SK-N-MC (cell line): ENCODE results near the gene TNKS1BP1.

Experiments
- DNase-seq: peaks from one replicate; pipeline ENCODE4 v3.0.0-alpha.2; 2011; ENCODE audit warnings: low read depth, low spot score
- H3K27ac ChIP-seq: fragments of 200-600 bp; sonication (generic); 2 replicates; pipeline ENCODE4 v1.5.1; 2016; ENCODE audit warnings: mixed run types
- H3K36me3 ChIP-seq: fragments of 200-600 bp; sonication (generic); 2 replicates; pipeline ENCODE4 v1.6.1; 2017; ENCODE audit warnings: antibody characterized with exemption, low read length, mixed read lengths; ENCODE audit not compliant: insufficient read depth
- H3K4me3 ChIP-seq: fragments of 200-600 bp; sonication (generic); 2 replicates; pipeline ENCODE4 v1.5.1; 2016
- H3K9ac ChIP-seq: fragments of 200-600 bp; sonication (generic); 2 replicates; pipeline ENCODE4 v1.8.0; 2017; ENCODE audit warnings: mixed run types, mixed read lengths; ENCODE audit not compliant: insufficient read length
- H3K9me3 ChIP-seq: fragments of 200-600 bp; sonication (generic); 2 replicates; pipeline ENCODE4 v1.6.1; 2017; ENCODE audit warnings: low read depth, mild to moderate bottlenecking, antibody characterized with exemption, low read length, moderate library complexity, mixed read lengths
- EZH2 ChIP-seq: fragments of 200-600 bp; sonication (generic); IDR thresholded peaks from one replicate; pipeline ENCODE4 v1.6.1; 2017; ENCODE audit warnings: antibody characterized with exemption
- FOXP2 ChIP-seq: optimal IDR thresholded peaks from 2 replicates; pipeline ENCODE3; 2011; ENCODE audit warnings: mild to moderate bottlenecking, moderate library complexity; ENCODE audit not compliant: insufficient read depth; ENCODE audit errors: extremely low read length, control extremely low read depth
- POLR2AphosphoS5 ChIP-seq: IDR thresholded peaks from 2 replicates; pipeline ENCODE4 v1.6.1; 2012; ENCODE audit warnings: mild to moderate bottlenecking, low read depth, low read length, borderline replicate concordance

Gene TNKS1BP1

DNA sequence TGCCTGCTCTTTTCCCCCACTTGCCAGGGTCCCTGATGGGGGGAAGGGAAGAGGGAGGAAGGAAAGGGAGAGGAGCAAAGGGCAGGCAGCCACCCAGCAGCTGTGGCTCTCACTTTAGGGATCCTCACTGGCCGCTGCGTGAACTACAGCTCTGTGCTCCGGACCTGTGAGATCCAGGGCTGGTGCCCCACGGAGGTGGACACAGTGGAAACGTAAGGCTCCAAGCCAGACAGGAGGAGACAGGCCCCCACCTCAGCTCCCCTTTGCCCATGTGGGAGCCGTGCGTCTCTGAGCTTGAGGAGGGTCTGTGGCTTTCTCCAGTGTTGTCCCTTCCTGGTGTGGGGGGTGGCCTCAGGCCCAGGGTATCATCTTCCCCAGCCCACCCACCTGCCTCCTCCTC, 23.3 kb upstream of the TNKS1BP1 start:
- Histone ChIP-seq H3K4me3 (no peak overlapping the region), H3K9ac (no peak overlapping the region), H3K9me3 (no peaks in the 10 kb centered on the region), H3K36me3 (no peaks in the 10 kb centered on the region), H3K27ac (no peak overlapping the region)
- DNase-seq: no peak
- TF ChIP-seq FOXP2 (no peak), POLR2AphosphoS5 (no peak), EZH2 (no peak)

DNA sequence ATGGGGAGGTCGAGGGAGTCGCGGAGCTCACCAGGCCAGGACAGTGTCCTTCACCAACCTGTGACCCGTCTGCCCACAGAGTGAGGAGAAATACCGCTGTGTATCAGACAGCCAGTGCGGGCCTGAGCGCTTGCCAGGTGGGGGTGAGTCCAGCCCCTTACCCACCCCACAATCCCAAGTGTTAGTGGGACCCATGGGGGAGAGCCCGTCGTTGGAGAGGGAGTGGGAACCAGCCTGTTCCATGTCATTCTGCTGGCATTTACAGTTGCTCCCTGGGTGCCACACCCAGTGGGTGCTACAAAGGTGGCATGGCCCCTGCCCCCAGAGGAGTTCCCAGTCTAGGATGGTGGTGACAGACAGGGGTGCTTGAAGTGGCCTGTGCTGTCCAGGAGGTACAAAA, 22.6 kb upstream of the TNKS1BP1 start:
- no peaks in the 10 kb centered on the region for H3K36me3 ChIP-seq
- no peak for DNase-seq
- TF ChIP-seq POLR2AphosphoS5 (no peak), EZH2 (no peak), FOXP2 (no peak)
- no peak overlapping the region for H3K4me3 ChIP-seq
- no peaks in the 10 kb centered on the region for H3K9me3 ChIP-seq
- H3K27ac ChIP-seq: no peak overlapping the region
- no peak overlapping the region for H3K9ac ChIP-seq

DNA sequence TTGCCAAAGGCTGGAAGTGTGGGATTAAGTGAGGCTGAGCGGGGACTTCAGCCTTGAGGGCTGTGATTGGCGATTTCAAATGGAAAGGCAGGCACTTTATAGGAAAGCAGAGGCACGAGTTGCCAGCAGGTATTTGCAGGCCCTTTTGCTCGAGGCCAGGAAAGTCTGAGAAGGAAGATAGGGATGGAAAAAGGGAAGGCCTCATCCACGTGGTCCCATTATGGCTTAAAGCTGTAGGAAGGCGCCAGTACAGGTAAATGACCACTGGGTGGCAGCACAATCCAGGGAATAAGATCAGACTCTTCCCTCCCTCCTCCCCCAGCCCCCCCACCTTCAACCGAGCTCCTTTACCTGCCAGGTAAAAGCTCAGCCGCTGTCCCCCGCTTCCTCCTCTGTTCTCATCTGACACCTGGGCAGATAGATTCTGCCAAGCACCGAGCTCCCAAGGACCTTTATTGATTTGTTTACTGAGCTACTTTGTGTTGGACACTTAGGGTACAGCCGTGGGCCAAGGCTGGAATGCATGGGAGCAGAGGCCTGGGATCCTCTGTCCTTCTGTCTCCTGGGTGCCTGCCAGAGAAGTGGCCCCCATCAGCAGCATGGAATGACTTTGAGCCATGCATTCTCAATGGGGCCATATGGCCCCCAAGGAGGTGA, 20.9 kb upstream of the TNKS1BP1 start:
- H3K9me3 ChIP-seq: no peaks in the 10 kb centered on the region
- H3K9ac ChIP-seq: peak overlapping the region; percentile 35
- no peak for DNase-seq
- TF ChIP-seq POLR2AphosphoS5 (no peak), EZH2 (no peak), FOXP2 (no peak)
- no peaks in the 10 kb centered on the region for H3K36me3 ChIP-seq
- no peak overlapping the region for H3K4me3 ChIP-seq
- 0 out of 2 replicates have a peak overlapping the region, but pooled peaks have one; percentile 16 for H3K27ac ChIP-seq

DNA sequence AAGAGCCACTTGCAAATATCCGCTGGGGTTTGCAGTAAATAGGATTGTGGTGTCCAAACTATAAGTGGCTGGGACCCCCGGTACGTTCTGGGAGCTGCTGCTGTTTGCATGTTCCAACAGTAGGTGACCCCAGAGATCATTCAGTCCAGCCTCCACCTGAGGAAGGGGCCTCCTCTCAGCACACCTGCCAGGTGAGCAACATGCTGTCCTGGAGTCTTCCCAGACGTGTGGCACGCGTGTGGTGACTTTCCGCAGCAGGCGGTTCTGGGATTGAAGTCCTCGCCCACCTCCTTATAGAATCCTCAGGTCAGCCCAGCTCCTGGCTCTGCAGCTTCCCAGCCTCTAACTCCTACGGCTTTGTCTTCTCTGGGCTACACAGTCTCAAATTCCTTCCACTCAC, 20.1 kb upstream of the TNKS1BP1 start:
- Histone ChIP-seq H3K9ac (no peak overlapping the region), H3K9me3 (no peaks in the 10 kb centered on the region), H3K27ac (no peak overlapping the region), H3K36me3 (no peaks in the 10 kb centered on the region), H3K4me3 (no peak overlapping the region)
- no peak for DNase-seq
- no peak for TF ChIP-seq EZH2

DNA sequence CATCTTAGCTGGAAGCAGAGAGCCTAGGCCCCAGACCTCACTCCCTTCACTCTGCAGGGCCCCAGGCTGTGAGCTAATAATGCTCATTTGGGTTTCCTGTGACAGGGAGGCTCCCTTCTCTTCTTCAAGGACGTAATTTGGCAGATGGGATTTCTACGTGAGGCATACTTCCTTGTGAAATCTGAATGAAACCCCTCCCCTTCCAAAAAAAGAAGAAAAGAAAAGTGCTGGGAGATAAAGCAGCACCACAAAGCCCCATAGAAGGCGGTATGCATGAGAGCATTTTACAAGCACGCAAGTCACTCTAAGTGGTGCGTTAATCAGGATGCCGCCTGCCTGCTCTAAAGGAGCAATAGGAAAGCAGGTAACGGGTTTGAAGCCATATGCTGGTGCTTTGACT, 19.1 kb upstream of the TNKS1BP1 start:
- Histone ChIP-seq H3K9me3 (no peaks in the 10 kb centered on the region), H3K36me3 (no peaks in the 10 kb centered on the region), H3K4me3 (peak overlapping the region; percentile 10; the same call in 1 of the 2 replicates), H3K27ac (peak overlapping the region; percentile 52), H3K9ac (peak overlapping the region; percentile 9)
- TF ChIP-seq FOXP2: no peak
- TF ChIP-seq EZH2: no peak
- TF ChIP-seq POLR2AphosphoS5: no peak; the same call in 1 of the 2 replicates
- DNase-seq: peak; percentile 53

DNA sequence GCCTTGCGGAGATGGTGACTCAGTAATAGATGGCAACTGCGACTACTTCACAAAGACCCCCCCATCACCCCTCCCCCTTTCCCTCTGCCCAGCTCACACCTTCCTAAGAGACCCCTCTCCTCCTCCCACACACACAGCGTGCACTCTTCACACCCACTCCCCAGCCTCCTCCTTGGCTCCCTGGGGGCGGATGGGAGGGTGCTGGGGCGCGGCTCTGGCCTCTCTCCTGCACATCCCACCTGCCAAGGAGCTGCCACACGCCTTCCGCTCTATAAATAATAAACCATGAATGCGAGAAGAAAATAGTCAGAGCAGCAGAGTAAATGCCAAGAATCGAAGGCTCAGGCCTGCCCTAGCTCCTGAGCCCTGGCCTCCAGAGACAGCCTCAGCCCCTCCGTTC, 17.9 kb upstream of the TNKS1BP1 start:
- H3K36me3 ChIP-seq: no peaks in the 10 kb centered on the region
- H3K27ac ChIP-seq: no peak overlapping the region
- H3K9ac ChIP-seq: no peak overlapping the region
- H3K4me3 ChIP-seq: no peak overlapping the region
- TF ChIP-seq POLR2AphosphoS5 (no peak), EZH2 (no peak)
- DNase-seq: no peak
- no peaks in the 10 kb centered on the region for H3K9me3 ChIP-seq

DNA sequence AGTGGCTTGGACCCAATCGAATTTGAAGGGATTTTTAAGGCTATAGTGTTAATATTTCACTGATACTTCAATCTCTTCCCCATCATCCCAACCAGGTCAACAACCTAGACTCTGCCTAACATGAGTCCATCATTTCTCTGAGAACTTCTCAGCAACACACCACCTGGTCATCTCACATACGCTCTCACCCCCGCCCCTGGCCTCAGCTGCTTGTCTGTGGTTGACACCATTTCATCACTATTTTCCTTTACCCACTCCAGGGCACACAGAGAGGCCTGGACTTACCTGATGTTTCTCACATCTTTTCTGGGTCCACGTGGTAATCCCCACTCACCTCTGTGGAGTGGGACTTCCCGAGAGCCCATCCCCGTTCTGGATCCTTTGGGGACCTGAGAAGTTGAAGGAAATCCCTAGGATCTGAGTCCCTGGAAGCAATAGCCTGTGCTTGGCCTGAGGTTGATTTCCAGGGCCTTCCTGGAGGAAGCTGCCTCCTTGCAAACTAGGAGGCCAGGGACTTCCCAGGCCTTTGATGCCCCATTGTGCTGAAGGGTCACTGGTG, 16.6 kb upstream of the TNKS1BP1 start:
- H3K27ac ChIP-seq: no peak overlapping the region
- no peak for DNase-seq
- H3K9ac ChIP-seq: no peak overlapping the region

DNA sequence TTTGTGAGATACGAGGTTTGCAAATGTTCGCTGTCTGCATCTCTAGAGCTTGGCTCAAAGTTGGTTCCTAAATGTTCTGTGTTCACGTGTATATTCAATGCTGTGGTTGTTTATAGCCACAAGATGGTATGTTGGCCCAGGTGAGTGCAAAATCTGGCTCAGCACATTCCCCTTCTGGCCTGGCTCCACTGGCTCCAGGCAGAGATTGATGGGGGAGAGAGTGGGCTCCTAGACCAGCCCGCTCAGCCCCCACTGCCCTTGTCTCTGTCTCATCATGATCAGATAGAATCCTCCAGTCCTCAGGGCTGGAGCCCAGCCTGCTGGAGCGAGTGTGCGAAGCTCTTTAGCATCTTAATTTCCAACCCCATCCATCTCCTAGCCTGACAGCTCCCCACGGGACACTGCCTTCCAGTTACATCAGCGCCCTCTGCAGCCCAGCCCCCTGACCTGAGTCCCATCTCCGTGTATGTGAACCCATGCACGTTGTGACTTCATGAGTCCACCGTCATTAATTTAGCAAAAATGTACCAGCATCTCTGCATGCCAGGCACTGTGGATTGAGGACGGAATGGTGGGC, 15.4 kb upstream of the TNKS1BP1 start:
- Histone ChIP-seq H3K36me3 (no peaks in the 10 kb centered on the region), H3K9me3 (no peaks in the 10 kb centered on the region), H3K27ac (no peak overlapping the region), H3K4me3 (no peak overlapping the region), H3K9ac (no peak overlapping the region)
- TF ChIP-seq EZH2 (no peak), POLR2AphosphoS5 (no peak), FOXP2 (no peak)
- DNase-seq: no peak

More for the DNA sequence above, 16.6 kb upstream of the TNKS1BP1 start:
- no peaks in the 10 kb centered on the region for H3K9me3 ChIP-seq
- H3K4me3 ChIP-seq: no peak overlapping the region
- H3K36me3 ChIP-seq: no peaks in the 10 kb centered on the region
- no peak for TF ChIP-seq POLR2AphosphoS5
- TF ChIP-seq FOXP2: no peak
- no peak for TF ChIP-seq EZH2
